Fibroblast of skin of abdomen (primary cell): ENCODE measurements around the gene SCN4A.

Source experiments
- DNase-seq: peaks from one replicate; pipeline ENCODE4 v3.0.0-alpha.2; 2013

Gene SCN4A

GRCh38 chr17:63955232-63955631 is 17.5 kb downstream of the SCN4A start:
- no peak for DNase-seq

GRCh38 chr17:63954402-63955063 is 18.2 kb downstream of the SCN4A start:
- no peak for DNase-seq

GRCh38 chr17:63950940-63951907 is 21.5 kb downstream of the SCN4A start:
- DNase-seq = no peak

- DNase-seq = no peak
Observed at GRCh38 chr17:63949576-63950250, 23.0 kb downstream of the SCN4A start.

- DNase-seq = no peak
Observed at GRCh38 chr17:63948521-63948920, 24.2 kb downstream of the SCN4A start.

GRCh38 chr17:63947711-63948330 is 24.9 kb downstream of the SCN4A start:
- no peak for DNase-seq

GRCh38 chr17:63946440-63947363 is 26.0 kb downstream of the SCN4A start:
- peak; percentile 11 for DNase-seq

- DNase-seq = no peak
Observed at GRCh38 chr17:63945784-63946439, 26.8 kb downstream of the SCN4A start.

GRCh38 chr17:63944736-63945499 is 27.8 kb downstream of the SCN4A start:
- no peak for DNase-seq

GRCh38 chr17:63943745-63944144 is 29.0 kb downstream of the SCN4A start:
- no peak for DNase-seq

- DNase-seq = no peak
Observed at GRCh38 chr17:63942309-63942985, 30.3 kb downstream of the SCN4A start.

GRCh38 chr17:63941751-63942150 is 31.0 kb downstream of the SCN4A start:
- DNase-seq = no peak

- DNase-seq = no peak
Observed at GRCh38 chr17:63941162-63941561, 31.6 kb downstream of the SCN4A start.

- no peak for DNase-seq
Observed at GRCh38 chr17:63940584-63940983, 32.1 kb downstream of the SCN4A start.

GRCh38 chr17:63939884-63940283 is 32.8 kb downstream of the SCN4A start:
- no peak for DNase-seq

GRCh38 chr17:63939401-63939800 is 33.3 kb downstream of the SCN4A start:
- no peak for DNase-seq

GRCh38 chr17:63937920-63938319 is 34.8 kb downstream of the SCN4A start:
- DNase-seq = no peak

GRCh38 chr17:63937319-63937718 is 35.4 kb downstream of the SCN4A start:
- DNase-seq = no peak
